K562 (cell line): ENCODE measurements around the gene TM4SF20.

ENCODE experiments used
- GABPB1 ChIP-seq: sonication (generic); formaldehyde crosslinking; IDR thresholded peaks from 2 replicates; pipeline ENCODE4 v1.8.0; 2022; ENCODE audit warnings: mild to moderate bottlenecking, missing genetic modification reagents
- JUNB ChIP-seq: fragments of 450-650 bp; formaldehyde crosslinking; conservative IDR thresholded peaks from 2 replicates; pipeline ENCODE4 v1.4.0; 2020; ENCODE audit warnings: mild to moderate bottlenecking
- KDM5B ChIP-seq: fragments of 200-600 bp; sonication (generic); IDR thresholded peaks from 2 replicates; pipeline ENCODE4 v1.6.1; 2012; ENCODE audit warnings: low read depth, mild to moderate bottlenecking, moderate library complexity, low read length, control low read depth, inconsistent platforms; ENCODE audit not compliant: insufficient replicate concordance
- SOX6 ChIP-seq: fragments of 450-650 bp; IDR thresholded peaks from 2 replicates; pipeline ENCODE4 v1.6.1; 2014; ENCODE audit warnings: mild to moderate bottlenecking
- ZNF444 ChIP-seq: fragments of 250-450 bp; sonication (Bioruptor Pico); IDR thresholded peaks from 2 replicates; pipeline ENCODE4 v1.4.0; 2020; ENCODE audit warnings: mild to moderate bottlenecking, moderate library complexity
- TF ChIP-seq, protein P1 (sequence below), 3 experiments: IDR thresholded peaks in 2 of 3; conservative IDR thresholded peaks in 1 of 3; 2 replicates each; pipeline ENCODE4 v1.5.1; 2011 to 2012; ENCODE audit warnings: low read length in 3 of 3, mild to moderate bottlenecking in 3 of 3, control low read depth in 2 of 3, improper control_type of control experiment in 1 of 3, inconsistent platforms in 1 of 3, low read depth in 1 of 3, mixed read lengths in 1 of 3, moderate library complexity in 1 of 3; ENCODE audit not compliant: insufficient read depth in 2 of 3

DNA sequence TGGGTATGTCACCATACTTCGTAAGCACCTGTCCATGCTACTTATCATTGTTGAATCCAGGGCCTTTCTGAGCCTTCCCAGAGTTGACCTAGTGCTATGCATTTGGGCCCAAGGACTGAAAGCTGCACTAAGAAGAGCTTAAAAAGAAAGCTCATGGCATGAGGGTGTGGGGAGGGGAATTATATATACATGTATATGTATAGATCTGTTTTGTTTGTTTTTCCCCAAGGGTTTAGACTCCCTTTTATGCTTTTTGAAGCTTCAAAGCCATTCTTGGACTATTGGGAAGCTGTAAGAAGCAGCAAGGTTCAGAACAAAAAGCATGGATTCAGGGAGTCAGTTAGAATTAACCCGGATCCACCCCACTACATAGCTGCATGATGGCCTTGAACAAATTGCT, 30.8 kb downstream of the TM4SF20 start:
- TF ChIP-seq JUNB, result no peak
- TF ChIP-seq ZNF444 (CRISPR knock-in tag), result no peak
- TF ChIP-seq, protein P1, sequence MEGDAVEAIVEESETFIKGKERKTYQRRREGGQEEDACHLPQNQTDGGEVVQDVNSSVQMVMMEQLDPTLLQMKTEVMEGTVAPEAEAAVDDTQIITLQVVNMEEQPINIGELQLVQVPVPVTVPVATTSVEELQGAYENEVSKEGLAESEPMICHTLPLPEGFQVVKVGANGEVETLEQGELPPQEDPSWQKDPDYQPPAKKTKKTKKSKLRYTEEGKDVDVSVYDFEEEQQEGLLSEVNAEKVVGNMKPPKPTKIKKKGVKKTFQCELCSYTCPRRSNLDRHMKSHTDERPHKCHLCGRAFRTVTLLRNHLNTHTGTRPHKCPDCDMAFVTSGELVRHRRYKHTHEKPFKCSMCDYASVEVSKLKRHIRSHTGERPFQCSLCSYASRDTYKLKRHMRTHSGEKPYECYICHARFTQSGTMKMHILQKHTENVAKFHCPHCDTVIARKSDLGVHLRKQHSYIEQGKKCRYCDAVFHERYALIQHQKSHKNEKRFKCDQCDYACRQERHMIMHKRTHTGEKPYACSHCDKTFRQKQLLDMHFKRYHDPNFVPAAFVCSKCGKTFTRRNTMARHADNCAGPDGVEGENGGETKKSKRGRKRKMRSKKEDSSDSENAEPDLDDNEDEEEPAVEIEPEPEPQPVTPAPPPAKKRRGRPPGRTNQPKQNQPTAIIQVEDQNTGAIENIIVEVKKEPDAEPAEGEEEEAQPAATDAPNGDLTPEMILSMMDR (IDR thresholded peaks at IDR 0.05 in 2 of 3, conservative IDR thresholded peaks at IDR 0.05 in 1 of 3; ENCODE audit: insufficient read depth in 2 of 3, low read depth in 1 of 3, low read length in 3 of 3), result no peak
- TF ChIP-seq SOX6, result no peak
- TF ChIP-seq GABPB1 (CRISPR knock-in tag), result no peak
- TF ChIP-seq KDM5B, result no peak
